SH-SY5Y (cell line): ENCODE data around the gene KLHL17.

Source experiments
- GATA2 ChIP-seq: IDR thresholded peaks from 2 replicates; pipeline ENCODE4 v1.6.1; 2011; ENCODE audit warnings: mild to moderate bottlenecking, low read depth, low read length
- GATA3 ChIP-seq: IDR thresholded peaks from 2 replicates; pipeline ENCODE4 v1.6.1; 2011; ENCODE audit warnings: low read depth, mild to moderate bottlenecking, low read length, moderate library complexity

KLHL17 gene

DNA sequence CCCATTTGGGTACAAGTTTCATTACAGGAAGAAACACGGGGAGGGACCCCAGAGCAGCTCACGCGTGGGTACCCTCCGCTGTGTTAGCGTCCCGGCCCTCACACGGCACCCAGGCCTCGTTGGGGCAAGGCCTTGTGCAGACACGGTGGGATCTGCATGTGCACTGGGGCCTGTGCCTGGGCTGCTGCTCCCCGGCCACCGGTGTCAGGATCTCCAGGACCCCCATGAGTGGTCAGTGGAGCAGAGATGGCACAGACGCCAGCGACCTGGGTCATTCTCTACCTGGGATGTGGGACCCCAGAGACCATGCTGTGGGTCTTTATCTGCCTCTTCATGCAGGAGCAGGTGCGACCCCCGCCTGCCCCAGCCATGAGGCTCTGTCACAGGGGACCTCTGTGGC lies 42.0 kb upstream of the KLHL17 start:
- no peak for TF ChIP-seq GATA3
- TF ChIP-seq GATA2 = no peak

DNA sequence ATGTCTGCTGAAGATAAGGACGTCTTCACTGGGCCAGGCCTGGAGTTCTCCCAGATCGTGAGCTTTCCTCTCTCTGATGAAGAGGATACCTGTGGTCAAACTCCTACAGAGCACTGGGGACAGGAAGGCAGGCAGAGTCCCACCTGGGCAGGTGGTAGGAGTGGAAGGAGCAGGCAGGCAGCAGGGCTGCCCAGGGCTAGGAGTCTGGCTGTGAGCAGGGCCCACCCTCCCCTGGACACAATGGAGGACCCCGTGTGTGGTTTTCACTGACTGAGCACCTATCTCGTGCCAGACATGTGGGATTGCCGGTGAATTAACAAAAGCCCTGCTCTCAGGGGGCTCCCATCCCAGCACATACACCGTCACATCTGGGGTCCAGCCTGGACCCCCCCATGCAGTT lies 41.5 kb upstream of the KLHL17 start:
- TF ChIP-seq GATA2 (no peak), GATA3 (no peak)

GRCh38 chr1:919271-919872 lies 41.0 kb upstream of the KLHL17 start:
- no peak for TF ChIP-seq GATA2

GRCh38 chr1:920010-920409 lies 40.4 kb upstream of the KLHL17 start:
- TF ChIP-seq GATA2 (no peak), GATA3 (no peak)

DNA sequence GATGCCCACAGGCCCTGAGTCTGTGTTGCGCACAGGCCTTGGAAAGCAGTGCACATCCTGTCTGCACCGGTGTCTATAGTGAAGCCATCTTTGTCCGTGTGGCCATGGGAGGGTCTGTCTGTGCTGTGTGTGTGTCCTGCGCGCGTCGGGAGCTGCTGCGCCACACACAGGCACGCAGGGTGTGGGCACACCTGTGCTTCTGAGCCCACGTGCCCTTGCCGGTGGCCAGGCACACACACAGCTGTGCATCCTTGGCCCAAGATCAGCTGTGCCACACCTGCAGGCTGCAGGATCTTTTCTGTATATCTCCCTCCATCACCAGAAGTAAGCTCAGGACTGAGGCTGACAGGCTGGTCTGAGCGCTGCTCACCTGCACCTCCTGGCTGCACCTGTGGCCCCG lies 39.9 kb upstream of the KLHL17 start:
- TF ChIP-seq GATA2 (peak; percentile 28; the same call in 1 of the 2 replicates), GATA3 (no peak)

DNA sequence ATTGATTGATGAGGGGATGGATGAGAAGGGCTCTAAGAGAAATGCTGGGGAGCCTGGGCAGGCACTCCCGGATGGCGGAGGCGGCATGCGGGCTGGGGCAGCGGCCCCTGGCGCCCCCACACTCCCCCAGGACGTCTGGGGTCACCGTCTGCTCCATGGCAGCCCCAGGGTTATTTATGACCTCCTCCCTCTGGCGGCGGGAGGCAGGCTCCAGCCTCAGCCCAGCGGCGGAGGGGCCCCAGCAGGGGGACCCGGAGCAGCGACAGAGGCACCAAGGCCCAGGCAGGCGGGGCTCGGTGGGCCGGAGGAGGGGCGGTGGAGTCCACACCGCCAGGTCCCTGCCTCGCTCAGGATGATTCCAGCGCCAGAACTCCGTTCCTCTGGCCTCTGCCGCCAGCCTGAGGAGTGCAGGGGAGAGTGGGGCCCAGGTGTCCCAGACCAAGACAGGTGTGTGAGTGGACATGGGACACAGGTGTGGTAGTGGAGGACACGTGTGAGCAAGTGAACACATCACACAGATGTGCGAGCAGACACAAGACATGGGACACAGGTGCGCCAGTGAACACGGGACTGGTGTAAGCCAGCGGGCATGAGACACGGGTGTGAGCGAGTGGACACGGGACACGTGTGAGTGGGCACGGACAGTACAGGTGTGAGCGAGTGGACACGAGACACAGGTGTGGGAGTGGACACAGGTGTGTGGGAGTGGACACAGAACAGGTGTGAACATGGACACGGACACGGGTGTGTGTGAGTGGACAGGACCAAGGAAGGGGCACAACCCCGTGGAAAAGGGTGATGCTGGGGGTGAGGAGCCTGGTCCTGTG lies 39.2 kb upstream of the KLHL17 start:
- TF ChIP-seq GATA2 (no peak; the same call in 1 of the 2 replicates), GATA3 (no peak)

DNA sequence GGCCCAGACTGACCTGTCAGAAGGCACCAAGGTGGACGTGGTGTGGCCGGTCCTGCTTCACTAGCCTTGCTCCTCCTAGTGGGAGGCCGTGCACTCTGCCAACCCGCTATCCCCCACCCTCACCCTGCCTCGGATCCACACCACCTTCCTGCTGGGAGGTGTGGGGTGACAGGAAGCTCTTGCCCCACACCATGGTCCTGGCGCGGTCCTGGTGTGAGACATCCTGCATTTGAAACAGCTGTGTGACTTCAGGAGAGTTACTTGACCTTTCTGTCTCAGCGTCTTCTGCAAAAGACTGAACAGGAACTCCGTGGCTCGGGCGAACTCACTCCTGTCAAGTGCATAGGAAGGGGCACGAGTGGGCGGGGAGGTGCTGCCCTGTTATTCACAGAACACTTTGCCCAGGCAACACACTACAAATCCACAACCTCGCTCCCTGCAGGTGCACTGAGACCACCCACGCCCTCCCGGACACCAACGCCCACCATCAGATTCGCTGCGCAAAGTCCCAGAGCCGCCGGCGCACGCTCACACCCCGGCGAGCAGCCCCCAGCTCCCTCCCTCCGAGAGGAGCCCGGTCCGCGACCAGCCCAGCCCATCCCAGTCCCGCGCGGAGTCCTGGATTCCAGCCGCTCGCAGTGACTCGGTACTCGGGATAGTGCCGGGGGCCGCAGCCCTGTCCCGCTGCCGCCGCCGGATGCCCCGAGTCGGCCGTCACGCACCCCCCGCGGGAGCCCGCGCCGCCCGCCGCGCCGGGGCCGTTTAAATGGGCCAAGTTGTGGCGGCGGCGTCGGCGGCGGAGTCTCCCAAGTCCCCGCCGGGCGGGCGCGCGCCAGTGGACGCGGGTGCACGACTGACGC lies 37.0 kb upstream of the KLHL17 start, which contains the start of gene SAMD11:
Gene SAMD11 (plus strand): TSS at position 793 of the 860 bp plus-strand sequence. CDS start 509 bp downstream, outside the sequence.
- TF ChIP-seq GATA2 = no peak
- TF ChIP-seq GATA3 = no peak

- TF ChIP-seq GATA3 (no peak), GATA2 (no peak)
These were observed 36.3 kb upstream of the KLHL17 start for GRCh38 chr1:923991-924655.

DNA sequence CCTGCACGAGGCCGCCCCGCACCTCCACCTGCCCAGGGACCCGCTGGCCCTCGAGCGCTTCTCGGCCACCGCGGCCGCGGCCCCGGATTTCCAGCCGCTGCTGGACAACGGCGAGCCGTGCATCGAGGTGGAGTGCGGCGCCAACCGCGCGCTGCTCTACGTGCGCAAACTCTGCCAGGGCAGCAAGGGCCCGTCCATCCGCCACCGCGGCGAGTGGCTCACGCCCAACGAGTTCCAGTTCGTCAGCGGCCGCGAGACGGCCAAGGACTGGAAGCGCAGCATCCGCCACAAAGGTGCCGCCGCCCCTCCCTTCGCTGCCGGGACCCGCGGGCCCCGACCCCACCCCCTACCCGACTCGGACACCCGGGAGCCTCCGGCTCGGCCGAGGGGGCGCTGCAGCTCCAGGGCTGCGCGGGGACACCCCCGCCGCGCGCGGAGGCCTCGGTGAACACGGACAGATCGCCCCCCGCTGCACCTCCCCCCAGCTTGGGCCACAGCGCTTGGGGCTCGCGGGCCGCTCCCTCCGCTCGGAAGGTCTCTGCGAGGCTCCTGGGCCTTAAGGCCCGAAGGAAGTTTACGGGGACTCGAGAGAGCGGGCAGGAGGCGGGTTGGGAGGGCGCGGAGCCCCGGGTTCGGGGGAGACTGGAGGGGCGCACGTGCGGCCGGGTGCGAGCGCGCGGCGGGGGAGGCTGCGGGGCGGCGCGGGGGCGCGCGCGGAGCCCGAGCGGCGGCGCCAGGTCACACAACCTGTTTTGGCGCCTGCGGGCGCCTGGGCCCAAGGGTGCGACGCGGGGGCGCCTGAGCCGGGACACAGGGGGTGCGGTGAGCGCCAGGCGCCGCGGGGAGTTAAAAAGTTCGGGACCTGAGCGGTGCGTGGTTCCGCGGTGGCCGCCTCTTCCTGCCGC lies 35.5 kb upstream of the KLHL17 start:
- no peak for TF ChIP-seq GATA3
- no peak for TF ChIP-seq GATA2

DNA sequence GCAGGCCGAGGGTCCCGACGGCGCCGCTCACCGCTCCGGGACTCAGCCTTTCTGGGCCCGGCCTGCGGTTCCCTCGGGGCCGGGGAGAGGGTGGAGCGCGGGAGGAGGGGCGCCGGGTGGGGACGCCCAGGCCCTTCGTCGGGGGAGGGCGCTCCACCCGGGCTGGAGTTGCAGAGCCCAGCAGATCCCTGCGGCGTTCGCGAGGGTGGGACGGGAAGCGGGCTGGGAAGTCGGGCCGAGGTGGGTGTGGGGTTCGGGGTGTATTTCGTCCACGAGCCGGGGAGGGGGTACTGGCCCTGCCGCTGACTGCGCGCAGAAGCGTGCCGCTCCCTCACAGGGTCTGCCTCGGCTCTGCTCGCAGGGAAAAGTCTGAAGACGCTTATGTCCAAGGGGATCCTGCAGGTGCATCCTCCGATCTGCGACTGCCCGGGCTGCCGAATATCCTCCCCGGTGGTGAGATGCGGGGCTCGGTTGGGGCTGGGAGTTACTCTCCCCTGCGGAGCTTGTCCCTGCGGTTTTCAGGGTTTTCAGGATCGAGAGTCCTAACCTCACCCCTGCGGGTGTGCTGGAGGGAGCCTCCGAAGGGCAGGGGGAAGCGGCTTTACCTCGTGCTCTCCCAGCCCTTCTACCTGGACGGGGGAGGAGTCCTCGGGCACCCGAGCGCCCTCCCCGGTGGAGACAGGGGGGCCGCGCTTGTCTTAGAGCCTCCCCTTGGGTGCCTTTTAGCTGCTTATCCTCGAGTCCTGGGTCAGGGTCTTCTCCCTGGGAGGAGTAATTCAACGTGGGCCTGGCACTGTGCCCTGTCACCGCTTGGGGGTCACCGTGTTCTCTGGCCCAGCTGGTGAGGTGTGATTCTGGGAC lies 34.6 kb upstream of the KLHL17 start:
- TF ChIP-seq GATA2 = no peak
- TF ChIP-seq GATA3 = no peak

- TF ChIP-seq GATA3 = no peak
- no peak for TF ChIP-seq GATA2
These were observed 33.1 kb upstream of the KLHL17 start for GRCh38 chr1:927234-927633.

- TF ChIP-seq GATA3 (no peak), GATA2 (no peak)
These were observed 32.6 kb upstream of the KLHL17 start for GRCh38 chr1:927748-928147.
